ENCODE data around the gene KCNK6.
"Not testable (repeated sequence)": the region's sequence is repeated elsewhere in the genome, so short reads cannot be mapped to it uniquely, and the experiment has no call there.

KCNK6 gene

DNA sequence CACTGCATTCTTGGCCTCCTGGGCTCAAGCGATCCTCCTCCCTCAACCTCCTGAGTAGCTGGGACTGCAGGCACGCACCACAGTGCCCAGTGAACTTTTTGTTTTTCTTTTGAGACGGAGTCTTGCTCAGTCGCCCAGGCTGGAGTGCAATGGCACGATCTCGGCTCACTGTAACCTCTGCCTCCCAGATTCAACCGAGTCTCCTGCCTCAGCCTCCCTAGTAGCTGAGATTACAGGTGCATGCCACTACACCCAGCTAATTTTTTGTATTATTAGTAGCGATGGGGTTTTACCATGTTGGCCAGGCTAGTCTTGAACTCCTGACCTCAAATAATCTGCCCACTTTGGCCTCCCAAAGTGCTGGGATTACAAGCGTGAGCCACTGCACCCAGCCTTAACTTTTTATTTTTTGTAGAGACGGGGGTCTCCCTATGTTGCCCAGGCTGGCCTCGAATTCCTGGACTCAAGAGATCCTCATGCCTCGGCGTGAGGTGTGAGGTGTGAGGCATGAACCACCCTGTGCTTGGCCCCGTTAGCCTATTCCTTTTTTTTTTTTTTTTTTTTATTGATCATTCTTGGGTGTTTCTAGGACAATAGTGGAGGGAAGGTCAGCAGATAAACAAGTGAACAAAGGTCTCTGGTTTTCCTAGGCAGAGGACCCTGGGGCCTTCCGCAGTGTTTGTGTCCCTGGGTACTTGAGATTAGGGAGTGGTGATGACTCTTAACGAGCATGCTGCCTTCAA is 43.5 kb downstream of the KCNK6 start:
- DNase-seq, result not testable (repeated sequence)

DNA sequence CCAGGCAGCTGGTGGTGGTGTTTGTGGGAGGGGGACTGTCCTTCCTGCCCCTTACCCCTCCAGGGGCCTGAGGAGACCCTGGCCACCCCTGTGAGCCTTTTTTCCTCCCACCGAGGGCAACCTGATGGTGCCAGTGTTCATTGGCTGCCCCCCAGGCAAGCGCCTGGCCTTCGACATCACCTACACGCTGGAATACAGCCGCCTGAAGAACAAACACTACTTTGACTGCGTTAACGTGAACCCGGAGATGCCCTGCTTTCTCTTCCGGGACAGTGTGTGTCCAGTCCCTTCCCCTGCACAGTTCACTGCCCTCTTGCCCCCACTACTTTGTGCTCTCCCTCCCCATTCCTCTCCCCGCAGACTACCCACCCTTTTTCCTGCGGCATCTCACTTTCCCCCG is 47.4 kb downstream of the KCNK6 start:
- DNase-seq, result no peak

DNA sequence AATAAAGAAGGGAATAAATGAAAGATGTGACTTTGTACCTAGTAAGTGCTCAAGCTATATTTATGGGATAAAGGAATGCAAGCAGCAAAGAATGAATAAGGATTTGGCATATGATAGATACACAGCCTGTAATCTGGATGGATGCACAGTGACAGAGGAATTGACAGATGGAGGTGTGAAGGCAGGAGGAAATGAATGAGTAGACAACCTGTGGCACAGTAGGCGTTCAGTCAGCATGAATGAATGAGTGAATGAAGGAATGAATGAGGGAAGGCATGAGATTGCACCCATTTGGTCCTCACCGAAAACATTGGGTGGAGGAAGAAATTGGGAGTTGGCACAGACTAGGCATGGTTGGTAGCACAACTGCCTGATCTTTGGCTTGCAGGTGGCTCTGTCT is 49.9 kb downstream of the KCNK6 start:
- no peak for DNase-seq

DNA sequence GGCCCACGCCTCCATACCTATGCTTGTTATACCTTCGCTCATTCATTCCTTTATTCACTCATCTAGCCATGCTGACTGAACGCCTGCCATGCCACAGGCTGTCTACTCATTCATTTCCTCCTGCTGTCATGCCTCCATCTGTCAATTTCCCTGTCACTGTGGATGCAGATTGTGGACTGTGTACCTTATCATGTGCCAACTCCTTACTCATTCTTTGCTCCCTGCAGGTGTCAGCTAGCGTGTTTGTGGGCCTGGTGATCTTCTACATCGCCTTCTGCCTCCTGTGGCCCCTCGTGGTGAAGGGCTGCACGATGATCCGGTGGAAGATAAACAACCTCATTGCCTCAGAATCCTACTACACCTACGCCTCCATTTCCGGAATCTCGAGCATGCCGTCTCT is 50.7 kb downstream of the KCNK6 start:
- no peak for DNase-seq

DNA sequence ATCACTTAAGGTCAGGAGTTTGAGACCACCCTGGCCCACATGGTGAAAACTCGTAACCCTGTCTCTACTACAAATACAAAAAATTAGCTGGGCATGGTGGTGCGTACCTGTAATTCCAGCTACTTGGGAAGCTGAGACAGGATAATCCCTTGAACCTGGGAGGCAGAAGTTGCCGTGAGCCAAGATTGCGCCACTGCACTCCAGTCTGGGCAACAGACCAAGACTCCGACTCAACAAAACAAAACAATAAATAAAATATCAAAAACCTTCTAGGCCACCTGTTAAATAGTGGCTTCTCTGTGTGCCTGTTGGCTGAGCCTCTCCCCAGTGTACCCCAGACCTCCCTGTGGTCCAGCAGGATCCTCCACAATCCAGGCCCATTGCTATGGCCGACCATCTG is 51.4 kb downstream of the KCNK6 start:
- no peak for DNase-seq

DNA sequence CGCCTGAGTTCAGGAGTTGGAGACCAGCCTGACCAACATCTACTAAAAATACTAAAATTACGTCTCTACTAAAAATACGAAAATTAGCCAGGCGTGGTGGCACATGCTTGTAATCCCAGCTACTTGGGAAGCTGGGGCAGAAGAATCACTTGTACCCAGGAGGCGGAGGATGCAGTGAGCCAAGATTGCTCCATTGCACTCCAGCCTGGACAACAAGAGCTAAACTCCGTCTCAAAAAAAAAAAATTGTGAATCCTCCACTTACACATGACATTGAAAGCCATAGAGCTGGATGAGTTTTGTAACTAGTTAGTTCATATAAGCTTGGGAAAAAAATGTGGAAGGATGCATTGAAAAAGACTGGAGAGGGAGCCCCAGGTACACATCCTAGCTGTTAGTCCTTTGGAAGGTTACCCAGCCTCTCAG is 54.3 kb downstream of the KCNK6 start:
- DNase-seq, result no peak

DNA sequence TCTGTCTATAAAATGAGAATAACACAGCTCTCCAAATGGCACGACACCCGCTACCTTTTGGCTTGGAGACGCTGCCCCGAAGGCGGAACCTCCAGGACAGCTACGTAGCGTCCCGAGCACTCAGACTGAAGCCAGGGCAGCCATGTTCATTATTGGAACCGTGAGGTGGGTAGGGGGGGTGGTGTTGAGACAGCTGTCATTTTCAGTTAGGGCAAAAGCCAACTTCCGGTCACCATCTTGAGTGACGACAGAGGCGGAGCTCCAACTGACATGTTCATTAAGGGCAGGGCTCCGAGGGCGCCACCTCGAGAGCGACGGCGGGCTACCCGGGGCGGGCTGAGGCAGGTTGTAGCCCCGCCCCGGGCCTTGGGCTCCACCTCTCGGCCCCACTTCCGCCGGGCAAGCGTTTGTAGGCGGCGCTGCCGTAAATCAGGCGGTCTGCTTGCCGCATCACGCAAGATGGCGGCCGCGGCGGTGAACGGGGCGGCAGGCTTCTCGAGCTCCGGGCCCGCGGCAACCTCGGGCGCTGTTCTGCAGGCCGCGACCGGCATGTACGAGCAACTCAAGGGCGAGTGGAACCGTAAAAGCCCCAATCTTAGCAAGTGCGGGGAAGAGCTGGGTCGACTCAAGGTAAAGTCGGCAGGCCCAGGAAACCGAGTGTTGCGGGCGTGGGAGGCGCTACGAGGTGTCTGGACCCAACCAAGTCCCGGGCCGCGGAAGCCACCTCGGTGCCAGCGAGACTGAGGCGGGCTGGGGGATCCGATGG is 54.9 kb downstream of the KCNK6 start, which contains the start of gene PSMD8:
PSMD8 (plus strand) TSS at position 240 of the 766 bp plus-strand sequence; CDS start at position 271, 31 bp downstream.
- peak; percentile 99 for DNase-seq

DNA sequence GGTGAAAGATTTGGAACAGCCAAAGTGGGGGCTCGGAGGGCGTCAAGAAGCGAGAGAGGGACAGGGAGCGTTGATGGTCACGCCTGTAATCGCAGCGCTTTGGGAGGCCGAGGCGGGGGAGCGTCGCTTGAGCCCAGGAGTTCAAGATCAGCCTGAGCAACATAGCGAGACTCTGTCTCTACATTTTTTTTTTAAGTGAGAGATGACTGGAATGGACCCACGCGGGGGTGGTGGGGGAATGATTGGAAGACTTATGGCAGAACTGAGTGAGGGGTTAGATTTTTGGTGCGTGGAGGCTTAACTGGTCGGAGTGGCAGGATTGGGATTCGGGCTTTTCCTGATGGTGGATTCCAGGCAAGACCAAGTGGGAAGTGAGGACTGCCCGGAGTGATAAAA is 55.5 kb downstream of the KCNK6 start:
- no peak for DNase-seq

DNA sequence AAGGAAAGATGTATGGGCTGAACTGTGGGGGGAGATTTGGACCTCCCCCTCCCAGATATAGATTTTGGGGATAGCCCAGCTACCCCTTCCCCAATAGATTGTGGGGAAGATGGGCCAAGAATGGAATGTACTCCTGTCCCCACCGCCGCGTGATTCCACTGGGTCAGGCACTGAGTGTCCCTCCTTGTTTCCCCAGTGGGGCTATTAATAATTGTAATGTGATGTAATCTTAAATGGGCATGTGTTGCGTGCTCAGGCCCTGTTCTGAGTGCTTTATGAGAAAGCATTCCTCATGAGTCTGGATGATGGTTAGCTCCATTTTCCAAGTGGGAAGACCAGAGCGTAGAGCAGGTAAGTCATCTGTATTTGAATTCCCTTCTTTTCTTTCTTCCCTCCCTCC is 56.1 kb downstream of the KCNK6 start:
- DNase-seq, result no peak

DNA sequence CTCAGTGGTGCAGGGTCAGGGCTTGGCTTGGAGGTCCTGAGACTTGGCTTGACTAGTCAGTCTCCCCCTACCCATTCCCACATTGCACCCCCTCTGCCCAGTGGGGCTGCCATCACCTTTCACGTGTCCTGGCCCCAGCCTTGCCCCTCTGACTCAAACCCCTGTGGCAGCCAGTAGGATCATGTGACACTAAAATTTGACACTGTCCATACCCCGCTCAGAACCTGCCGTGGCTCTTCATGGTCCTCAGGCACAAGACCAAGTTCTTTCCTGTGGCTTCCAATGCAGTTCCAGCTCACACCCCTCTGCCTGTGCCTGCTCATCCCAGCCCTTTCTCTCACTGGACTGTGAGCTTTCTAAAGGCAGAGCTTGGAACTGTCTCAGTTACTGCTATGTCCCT is 56.9 kb downstream of the KCNK6 start:
- DNase-seq, result no peak

DNA sequence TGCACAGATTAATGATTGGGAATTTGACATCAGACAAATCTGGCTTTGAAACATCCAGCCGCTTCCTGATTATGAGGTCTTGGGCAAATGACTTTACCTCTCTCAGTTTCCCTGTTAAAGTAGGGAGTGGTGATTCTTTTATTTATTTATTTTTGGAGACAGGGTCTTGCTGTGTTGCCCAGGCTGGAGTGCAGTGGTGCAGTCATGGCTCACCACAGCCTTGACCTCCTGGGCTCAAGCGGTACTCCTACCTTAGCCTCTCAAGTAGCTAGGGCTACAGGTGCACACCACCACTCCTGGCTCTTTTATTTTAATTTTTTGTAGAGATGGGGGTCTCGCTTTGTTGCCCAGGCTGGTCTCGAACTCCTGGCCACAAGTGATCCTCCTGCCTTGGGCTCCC is 57.4 kb downstream of the KCNK6 start:
- DNase-seq, result no peak

DNA sequence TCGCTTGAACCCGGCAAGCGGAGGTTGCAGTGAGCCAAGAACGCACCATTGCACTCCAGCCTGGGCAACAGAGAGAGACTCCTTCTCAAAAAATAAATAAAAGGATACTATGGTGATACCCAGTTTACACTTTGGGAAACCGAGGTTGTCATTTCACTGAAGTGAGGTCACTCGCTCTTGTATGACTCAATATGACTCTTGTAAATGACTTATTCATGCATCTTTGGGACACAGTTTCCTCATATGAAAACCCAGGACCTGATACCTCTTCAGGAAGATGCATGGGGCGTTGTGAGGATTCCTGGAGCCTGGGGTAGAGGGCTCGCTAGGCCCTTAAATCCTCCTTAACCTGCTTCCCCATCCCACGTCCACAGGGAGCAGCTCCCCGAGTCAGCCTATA is 59.2 kb downstream of the KCNK6 start:
- DNase-seq, result no peak

DNA sequence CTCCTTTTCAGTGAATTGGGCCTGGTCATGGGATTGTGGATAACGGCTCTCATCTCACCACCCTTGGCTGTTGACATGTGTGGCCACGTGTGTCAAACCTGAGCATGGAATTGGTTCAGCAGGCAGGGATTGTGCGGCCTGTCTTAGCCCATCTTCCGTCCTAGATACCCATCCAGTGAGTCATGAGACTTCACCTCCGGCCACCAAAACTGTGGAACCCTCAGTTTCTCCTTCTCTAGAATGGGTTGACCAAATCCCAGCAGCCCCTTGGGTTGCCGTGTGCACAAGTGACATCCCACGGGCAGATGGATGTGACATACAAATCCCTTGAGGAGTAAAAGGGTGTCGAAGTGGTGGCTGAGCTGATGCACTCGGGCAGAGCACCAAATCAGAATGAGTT is 61.5 kb downstream of the KCNK6 start:
- no peak for DNase-seq

Data from DMS153 (cell line).